HG03097 (cell line): Measurements from ENCODE around the gene KCNQ2.

Source experiments
- ATAC-seq: cut with Tn5 transposase; IDR thresholded peaks from one replicate; pipeline ENCODE4 v1.9.1; 2021; ENCODE audit not compliant: unreplicated experiment, low FRiP score

KCNQ2 gene

DNA sequence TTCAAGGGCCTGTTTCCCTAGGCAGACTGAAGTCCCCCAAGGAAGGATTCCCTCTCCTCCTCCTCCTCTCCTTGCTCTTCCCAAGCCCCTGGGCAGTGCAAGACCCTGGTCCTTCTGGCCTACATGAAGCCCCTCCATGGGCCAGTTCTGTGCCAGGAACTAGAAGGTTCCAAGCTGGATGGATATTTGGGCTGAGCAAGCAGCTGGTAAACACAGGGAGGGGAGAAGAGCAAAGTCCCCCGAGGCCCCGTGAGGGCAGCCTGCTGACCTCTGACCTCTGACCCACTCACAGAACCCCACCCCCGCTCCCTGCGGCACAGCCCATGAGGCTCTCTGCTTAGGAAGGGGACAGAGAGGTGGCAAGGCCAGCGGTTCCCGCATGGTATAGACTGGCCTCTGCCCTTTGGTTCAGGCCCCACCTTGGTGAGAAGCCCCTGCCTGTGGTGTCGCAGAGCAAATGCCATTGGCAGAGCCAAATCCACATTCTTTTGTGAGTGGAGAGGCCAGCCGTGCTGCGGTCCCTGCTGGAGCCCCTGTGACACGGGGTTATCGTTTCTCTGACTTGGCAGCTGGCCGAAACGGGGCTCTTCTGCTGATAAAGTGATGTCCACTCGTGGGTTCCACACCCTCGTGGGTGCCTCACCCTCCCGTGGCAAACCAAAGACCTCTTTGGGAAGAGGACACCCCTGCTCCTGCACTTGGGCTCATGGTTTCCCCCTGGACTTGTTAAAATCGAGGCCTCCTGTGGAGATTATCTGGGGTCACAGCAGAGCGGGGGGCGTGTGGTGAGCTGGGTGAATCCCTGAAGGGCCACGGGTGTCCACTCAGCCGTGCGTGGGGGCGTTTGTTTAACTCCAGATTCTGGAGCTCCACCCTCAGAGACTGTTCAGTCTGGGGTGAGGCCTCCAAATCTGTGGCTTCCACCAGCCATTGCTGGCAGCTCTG, 109.2 kb downstream of the KCNQ2 start:
- ATAC-seq, result no peak

DNA sequence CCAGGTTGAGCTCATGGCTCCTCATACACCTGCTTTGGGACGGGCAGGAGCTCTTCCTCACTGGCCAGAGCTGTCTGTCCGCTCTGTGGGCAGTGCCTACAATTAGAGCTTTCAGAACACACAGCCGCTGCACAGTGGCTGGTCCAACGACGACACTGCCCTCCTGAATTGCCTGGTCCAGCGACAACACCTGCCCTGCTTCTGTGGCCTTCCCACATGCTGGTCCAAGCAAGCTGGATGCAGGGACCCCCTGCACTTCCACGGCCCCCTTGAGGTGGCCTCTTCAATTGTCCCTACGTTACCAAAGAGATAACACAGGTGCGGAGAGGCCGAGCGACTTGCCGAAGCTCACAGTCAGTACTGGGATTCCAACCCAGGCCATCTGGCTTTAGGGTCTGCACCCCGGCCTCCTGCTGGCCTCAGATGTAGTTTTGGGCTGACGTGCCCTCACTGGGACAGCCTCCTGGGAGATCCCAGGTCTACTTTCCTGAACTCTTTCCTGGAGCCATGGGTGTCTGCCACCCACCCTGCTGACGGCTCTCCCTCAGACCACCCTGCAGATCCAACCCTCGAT, 109.9 kb downstream of the KCNQ2 start:
- ATAC-seq, result no peak

DNA sequence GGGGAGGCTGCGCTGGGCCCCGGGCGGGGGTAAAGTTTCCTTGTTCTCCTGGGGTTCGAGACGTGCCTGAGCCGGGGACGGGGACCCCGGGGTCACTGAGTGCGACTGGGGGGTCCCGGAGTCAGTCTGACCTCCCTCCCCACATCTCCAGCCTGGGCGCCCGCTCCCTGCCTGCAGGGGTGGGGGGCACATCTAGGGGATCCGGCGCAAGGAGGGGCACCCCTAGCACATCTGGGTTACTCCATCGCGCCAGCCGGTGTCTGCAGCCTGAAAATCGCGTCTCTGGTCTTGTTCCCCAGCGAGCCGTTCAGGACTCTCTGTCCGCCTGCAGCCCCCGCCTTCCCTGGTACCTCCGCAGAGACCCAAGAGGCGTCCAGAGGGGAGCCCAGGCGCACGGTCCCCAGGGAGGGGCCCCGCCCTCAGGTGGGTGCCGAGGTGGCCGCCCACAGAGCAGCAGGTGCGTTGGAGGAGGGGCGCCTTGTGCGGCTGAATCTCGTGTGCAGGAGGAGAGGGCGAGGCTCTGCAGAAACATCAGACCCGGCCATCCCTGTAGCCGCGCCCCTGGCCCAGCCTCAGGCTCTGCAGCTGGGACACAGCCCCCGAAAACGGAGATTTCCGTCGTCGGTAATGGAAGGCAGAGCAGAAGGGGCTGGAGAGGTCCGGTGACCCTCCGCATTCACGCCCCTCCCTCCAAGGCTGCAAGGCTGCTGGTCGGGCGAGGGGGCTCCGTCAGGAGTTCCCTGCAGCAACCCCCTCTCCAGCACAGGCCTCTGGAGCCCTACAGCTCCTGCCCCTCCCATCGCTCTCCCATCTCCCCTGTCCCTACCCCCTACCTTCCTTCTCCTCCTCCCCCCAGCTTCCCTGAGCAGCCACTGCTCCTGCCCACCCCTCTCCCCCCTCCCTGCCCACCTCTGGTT, 110.7 kb downstream of the KCNQ2 start:
- no peak for ATAC-seq

DNA sequence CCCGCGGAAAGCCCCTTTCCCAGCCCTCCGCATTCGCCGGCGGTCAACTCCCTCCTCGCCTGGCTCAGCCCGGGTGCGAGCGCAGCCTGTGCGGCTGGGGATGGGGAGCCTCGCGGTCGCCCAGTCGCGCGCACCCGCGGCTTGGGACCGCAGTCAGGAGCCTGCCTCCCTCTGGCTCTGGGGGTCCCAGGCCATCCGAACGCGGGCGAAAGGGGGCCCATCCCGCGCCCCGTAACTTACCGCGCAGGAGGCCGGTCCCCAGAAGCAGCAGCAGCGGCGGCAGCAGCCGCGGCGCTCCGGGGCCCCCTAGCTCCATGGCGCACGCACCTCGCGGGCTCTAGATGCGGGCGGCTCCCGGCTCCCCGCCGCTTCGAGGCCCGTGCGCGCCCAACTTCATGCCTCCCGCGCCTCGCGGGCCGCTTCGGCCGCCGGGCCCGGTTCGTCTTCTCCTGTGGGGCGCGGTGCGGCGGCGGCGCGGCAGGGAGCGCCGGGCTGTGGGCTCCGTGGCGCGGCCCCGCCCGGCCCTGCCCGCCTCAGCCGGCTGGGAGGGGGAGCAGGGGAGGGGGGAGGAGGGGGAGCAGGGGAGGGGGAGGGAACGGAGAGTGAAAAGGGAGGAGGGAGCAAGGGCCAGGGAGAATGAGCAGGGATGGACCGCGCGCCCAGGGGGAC, 111.5 kb downstream of the KCNQ2 start, which contains the start of gene CHRNA4:
CHRNA4 (minus strand) TSS at position 500 of the 669 bp plus-strand sequence; CDS start at position 316, 184 bp downstream.
- ATAC-seq, result no peak

DNA sequence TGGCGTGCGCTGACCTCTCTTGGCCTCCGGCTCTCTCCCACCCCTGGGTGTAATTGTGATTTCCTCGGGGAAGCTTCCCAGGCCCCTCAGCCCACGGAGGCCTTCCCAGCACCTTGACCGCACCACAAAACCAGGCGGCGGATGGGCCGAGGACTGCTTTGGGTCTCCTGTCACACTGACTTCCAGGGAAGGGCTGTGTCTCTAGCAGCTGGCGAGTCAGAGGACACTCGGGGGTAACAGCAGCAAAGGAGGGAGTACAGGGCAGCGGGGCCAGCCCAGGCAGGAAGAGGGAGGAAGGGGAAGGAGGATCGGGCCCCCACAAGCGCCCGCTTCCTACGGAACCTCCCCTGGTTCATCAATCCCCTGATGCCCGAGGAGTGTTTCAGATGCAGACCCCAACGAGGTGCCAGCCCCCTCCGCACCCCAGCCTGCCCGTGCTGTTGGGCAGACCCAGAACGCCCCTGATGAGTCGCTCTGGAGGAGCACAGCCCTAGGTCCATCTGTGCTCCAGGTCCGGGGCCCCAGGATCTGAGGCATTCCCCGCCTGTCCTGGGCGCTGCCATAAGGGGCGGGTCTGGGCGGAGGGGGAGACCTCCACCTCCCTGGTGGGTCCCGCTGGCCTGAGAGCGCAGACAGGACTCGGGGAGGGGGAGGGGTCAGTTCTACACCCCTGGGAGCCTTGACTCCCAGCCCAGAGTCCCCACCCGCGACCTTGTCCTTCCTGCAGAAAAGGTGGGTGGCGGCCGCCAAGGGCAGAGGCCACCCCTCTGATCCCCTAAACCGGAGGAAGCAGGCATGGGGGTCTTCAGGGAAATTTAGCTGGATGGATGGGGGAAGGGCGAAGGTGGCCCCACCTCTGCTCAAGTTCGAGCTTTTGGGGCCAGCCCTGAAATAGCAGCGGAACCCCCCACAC, 112.3 kb downstream of the KCNQ2 start:
- ATAC-seq, result no peak

DNA sequence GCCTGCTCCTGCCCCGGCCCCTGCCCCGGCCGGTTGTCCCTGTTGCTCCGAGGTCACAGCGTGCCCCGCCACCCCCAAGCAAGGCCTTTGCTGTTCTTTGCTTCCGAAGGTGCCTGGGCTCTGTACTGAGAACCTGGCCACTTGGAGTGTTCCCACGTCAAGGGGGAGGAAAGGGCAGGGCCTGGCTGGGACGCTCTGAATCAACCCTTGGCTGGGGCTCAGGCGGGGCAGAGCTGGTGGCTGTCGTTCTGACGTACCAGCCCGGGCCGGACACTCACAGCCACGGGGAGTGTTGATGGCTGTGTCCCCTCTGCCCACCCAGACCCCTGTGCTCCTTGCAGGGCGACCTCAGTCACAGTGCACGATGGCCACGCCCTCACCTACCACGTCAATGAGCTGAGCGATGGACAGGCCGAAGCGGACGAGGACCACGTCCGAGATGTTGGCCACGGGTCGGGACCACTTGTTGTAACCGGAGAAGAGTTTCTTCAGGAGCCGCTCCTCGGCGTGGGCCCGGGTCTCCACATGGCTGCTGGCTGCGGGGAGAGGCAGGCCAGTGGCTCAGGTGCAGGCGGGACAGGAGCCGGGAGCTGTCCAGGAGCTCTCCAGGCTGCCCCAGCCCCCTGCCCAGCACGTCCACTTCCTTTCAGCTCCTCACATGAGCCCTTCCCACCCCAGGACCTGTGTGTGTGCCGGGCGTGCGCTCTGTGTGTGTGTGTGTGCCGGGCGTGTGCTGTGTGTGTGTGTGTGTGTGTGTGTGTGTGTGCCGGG, 113.1 kb downstream of the KCNQ2 start:
- ATAC-seq, result no peak

DNA sequence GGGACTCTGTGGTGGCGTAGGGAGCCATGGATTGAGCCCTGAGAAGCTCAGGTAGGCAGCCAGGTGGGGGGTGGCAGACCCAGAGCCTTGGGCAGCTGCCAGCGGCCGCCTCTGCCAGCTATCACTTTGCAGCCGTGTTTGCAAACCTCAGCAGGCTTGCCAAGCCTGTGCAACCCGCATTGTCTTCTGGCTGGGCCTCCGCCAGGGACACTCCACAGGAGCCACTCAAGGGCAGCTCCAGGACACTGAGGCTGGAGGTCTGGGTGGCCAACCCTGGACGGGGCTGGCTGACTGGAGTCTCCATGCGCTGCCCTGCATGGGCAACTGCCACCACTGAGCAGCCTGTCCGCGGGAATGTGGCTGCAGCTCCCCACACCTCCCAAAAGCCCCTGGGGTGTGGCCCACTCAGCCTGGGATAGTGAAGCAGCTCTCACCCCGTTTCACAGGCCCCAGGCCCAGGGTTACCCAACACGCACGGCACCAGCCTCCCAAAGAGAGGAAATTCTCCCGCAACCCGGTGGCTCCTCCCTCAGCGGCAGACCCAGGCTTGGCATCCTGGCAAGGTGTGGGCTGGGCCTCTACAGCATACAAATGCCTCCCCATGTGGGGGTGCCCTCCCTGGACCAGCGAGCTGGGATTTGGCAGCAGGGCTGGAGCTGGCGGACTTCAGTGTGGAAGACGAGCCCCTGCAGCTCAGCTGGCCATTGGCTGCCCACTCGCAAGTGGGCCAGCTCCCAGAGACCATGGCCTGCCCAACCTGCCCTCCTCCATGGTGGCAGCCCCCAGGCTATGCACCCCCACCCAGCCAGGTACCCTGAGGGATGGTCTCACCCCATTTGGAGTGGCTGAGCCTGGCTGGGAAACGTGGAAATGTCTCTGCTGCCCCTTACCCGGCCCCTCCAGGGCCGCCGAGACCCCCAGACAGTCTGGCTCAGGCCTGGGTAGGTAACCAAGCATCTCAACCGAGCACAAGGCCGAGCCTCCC, 114.2 kb downstream of the KCNQ2 start:
- no peak for ATAC-seq

DNA sequence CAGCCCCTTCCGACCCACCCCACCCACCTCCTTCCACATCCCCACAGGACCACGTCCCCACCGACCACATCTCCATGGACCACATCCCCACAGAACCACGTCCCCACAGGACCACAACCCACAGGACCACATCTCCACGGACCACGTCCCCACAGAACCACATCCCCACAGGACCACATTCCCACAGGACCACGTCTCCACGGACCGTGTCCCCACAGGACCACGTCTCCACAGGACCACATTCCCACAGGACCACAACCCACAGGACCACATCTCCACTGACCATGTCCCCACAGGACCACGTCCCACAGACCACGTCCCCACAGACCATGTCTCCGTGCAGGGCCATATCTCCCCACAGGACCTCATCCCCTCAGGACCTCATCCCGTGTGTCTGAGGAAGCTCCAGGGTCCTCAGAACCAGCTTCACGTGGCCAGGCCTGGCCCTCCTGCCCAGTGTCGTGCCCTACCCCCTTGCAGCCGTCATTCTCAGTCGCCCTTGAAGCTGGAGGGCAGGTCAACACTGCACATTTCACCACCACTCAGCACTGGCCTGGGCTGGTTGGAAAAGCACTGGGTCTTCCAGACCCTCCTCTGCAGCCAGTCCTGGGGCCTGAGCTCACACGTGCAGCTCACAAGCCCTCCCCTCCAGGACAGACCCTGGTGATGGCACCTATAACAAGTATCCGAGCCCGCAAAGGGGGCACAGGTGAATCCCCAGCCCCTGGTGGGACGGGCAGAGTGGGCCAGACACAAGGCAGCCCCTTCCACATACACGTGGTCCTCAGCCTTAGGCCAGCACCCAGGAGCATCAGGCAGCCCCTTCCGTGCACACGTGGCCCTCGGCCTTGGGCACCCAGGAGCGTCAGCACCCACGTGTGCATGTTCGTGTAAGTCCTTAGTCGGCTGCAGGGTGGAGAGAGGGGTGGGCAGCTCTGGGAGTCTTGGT, 115.2 kb downstream of the KCNQ2 start:
- no peak for ATAC-seq

DNA sequence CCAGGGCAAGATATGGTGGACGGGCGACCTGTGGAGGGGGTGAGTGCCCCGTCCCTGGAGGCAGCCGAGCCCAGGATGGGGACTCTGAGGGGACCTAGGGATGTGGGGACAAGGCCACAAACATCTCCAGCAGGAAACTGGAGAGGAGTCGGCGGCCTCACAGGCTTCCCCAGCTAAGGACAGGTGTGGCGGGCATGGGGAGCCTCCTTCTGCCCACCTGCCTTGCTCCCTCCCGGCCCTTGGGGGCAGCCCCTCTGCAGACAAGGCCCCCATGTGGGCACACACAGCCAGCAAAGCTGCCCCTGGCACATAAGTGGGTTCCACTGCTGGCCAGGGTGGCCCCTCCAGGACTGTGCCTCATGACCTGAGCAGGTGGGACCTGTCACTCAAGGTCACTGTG, 115.9 kb downstream of the KCNQ2 start:
- no peak for ATAC-seq

DNA sequence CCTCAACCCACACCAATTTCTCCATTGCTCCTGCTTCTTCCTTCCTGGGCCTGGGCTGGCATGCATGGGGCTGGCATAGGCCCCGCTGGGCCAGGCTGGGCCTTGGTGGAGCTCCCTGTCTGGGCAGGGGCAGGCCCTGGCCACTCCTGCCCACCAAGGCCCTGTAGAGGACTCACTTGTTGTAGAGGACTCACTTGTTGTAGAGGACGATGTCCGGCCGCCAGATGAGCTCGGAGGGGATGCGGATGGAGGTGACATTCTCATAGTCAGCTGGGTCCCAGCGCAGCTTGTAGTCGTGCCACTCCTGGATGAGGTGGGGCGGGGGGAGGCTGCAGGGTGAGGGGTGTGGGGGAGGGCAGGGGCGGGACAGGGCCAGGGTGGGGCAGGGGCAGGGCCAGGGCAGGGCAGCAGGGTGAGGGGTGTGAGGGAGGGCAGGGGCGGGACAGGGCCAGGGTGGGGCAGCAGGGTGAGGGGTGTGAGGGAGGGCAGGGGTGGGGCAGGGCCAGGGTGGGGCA, 116.6 kb downstream of the KCNQ2 start:
- ATAC-seq, result no peak

DNA sequence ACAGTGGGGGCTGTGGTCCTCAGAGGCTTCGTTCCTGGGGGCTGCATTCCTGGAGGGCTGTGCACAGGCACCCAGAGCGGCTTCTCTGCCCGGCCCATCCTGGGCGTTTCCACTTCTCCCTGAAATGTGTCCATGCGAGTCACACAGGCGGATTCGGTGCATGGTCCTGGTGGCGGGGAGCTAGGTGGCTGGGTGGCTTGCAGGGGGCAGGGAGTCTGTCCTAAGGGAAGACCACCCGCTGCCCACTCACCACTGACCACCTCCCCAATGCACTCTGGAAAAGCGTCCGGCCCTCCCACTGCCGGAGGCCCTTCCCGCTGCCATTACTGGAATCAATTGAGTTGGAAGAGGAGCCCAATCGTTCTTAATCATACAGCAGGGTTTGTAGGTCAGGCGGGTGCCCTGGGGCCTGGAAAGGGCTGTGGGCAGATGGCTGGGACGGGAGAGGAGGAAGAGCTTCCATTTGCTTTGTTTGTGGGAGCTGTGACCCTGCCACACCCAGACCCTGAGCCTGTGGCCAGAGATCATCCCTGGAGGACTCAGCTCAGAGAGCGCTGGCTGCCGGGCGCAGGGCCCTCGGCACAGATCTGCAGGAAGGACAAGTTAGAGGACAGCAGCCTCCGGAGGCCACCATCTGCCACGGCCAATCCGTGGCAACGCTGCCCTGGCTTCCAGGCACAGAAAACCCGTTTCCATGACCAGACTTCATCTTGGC, 117.7 kb downstream of the KCNQ2 start:
- ATAC-seq, result no peak

DNA sequence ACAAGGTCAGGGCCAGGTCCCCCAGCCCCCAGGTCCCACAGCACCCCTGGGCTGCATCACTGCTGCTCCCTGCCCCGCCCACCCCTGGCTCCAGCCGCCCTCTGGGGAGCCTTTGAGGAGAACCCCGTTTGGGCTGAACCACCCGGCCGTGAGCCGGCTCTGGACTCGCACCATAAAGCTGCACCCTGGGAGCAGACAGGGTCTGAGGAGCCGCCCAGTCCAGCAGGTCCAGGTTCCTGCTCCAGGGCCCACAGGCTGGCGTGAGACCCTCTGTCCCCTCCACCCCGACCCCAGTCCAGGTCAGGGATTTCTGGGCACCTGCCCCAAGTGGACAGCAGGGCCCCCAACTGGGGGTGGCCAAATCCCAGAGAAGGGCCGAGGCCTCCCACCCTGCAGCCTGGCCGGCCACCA, 119.6 kb downstream of the KCNQ2 start:
- ATAC-seq, result no peak

DNA sequence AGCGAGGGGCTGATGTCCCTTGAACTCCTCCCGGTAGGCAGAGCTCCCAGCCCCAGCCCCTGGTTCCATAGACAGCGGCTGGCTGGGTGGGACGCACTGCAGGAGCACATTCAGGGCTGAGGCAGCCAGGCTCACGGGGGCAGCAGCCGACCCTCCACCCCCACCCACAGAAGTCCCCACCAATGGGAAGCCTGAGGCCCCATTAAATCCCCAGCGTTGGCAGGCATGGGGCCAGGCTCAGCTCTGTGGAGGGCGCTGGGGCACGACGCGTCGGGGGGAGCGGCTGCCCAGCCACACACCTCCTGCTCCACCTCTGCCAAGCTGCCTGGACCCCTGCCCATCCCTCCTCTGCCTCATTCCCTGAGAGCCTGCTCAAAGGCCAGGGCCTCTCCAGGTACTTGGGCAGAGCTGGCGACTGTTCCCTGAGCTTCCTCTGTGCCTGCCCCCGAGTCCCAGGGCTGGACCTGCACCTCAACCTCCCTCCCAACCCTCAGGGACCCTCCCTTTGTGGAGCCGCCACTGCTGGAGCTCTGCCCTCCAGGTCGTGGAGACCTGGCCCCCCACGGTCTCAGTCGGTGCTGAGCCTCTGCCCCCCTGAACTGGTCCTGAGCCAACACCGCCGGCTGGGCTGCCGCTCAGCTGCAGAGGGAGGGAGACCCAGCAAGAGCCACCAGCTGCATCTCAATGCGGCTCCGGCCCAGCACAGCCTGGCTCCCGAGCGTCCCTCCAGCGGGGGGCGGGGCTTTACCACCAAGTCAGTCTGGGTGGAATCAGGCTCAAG, 120.5 kb downstream of the KCNQ2 start:
- ATAC-seq, result no peak

DNA sequence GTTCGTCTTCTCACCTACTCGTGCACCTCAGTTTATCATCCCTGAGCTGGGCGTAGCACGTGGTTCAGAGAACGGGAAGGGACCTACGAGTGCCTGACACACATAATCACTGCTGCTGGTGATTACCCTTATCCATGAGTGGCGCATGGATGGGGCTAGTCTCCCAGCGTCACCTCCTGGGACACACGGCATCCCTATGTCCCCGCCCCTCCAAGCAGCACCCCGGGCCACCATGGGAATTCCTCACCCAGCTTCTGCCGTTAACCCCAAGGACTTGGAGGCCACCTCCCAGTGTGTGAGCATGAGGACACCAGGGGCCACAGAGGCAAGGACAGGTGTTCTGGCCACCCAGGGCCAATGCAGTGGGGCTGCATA, 121.1 kb downstream of the KCNQ2 start:
- ATAC-seq, result no peak
